Lower leg skin (tissue), 4 donors: ENCODE measurements around the gene DGKD. TPM values are rescaled to one million over a fixed set of nuclear protein-coding genes. Genes with fewer than 3 reads are reported as not detected.

Source experiments
- DNase-seq, 2 donors: peaks; one replicate each; pipeline ENCODE4 v3.0.0-alpha.2; 2019; ENCODE audit warnings: low spot score in 2 of 2
- H3K4me3 ChIP-seq: fragments of 200-600 bp; sonication (generic); 2 replicates; pipeline ENCODE4 v1.5.1; 2017; ENCODE audit warnings: mild to moderate bottlenecking, low read depth; ENCODE audit not compliant: poor library complexity, severe bottlenecking
- POLR2A ChIP-seq, 2 donors: fragments of 450-650 bp; IDR thresholded peaks; one replicate each; pipeline ENCODE4 v1.6.1; 2016 to 2017; ENCODE audit warnings: antibody characterized with exemption in 2 of 2, mild to moderate bottlenecking in 1 of 2, moderate library complexity in 1 of 2
- WGBS, 2 donors: methylation state at CpG; one replicate each; pipeline ENCODE4 v1.1.5; 2018; 5-methylcytosine and 5-hydroxymethylcytosine counted together
- intact Hi-C: fragments of 100-400 bp; cut with DNase I; formaldehyde crosslinking; loops from one replicate; pipeline ENCODE4 v1.15.0; 2023; ENCODE audit warnings: low total_unique reads
- total RNA-seq, 4 donors: library from RNA; depleted of rRNA; stranded (reverse); fragments of >200 nt; gene quantifications; one replicate each; pipeline ENCODE4 v1.1.0, GENCODE V29; 2016
- TF ChIP-seq, protein P1 (sequence below), 3 donors: fragments of 450-650 bp; IDR thresholded peaks; one replicate each; pipeline ENCODE4 v1.5.1; 2016; ENCODE audit warnings: antibody characterized with exemption in 3 of 3, mild to moderate bottlenecking in 3 of 3, moderate library complexity in 2 of 3

DGKD gene
- total RNA-seq, 4 donors from 2014 or later: 5.8 to 15.2 (median 7.8) TPM

DNA sequence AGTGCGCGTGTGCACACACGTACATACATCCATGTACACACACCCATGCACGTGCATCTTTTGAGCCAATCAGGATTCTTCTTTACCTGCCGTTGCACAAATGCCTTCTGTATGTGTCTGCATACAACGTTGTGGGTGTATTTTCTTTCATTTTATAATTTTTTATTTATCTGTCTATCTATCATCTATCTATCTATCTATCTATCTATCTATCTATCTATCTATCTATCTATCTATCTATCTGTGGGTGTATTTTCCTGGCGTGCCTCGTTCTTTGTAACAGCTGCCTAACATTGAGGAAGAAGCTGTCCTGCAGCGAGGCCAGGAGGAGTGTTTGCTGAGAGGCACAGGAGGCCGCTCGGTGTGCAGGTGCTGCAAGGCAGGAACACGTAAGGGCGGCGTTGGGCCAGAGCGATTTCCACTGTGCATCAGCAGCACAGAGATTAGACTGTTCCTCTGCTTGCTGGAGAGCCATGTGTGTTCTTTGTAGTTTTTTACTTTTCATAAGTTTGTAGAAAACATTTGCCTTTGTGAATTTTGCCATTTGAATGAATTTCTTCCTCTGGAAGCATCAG lies 84.4 kb downstream of the DGKD start:
- H3K4me3 ChIP-seq: no peak overlapping the region
- 87 to 93% methylated on average over 15 of the region's 15 CpGs for WGBS, 2 donors
- intact Hi-C loops: no loop called here
- TF ChIP-seq, protein P1, sequence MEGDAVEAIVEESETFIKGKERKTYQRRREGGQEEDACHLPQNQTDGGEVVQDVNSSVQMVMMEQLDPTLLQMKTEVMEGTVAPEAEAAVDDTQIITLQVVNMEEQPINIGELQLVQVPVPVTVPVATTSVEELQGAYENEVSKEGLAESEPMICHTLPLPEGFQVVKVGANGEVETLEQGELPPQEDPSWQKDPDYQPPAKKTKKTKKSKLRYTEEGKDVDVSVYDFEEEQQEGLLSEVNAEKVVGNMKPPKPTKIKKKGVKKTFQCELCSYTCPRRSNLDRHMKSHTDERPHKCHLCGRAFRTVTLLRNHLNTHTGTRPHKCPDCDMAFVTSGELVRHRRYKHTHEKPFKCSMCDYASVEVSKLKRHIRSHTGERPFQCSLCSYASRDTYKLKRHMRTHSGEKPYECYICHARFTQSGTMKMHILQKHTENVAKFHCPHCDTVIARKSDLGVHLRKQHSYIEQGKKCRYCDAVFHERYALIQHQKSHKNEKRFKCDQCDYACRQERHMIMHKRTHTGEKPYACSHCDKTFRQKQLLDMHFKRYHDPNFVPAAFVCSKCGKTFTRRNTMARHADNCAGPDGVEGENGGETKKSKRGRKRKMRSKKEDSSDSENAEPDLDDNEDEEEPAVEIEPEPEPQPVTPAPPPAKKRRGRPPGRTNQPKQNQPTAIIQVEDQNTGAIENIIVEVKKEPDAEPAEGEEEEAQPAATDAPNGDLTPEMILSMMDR (IDR thresholded peaks at IDR 0.05): no peak
- TF ChIP-seq POLR2A (IDR thresholded peaks at IDR 0.05): no peak
- DNase-seq: no peak

DNA sequence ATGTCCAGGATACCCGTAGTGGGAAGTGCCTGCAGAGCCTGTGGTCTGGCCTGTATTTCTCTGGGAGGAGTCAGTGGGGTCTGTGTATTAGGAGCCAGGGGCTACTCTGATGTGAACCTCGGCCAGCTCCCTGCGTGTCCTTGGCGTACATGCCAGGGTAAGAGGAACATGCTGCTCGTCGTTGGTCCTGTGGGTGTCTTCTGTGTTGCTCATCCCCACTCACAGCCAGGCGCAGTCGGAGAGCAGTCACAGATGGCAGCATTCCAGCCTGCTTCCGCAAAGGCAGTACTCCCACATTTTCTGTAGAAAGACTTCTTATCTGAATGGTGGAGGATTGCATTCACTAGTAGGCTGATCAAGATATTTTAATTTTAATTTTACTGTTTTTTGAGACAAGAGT lies 84.9 kb downstream of the DGKD start:
- TF ChIP-seq POLR2A (IDR thresholded peaks at IDR 0.05): no peak
- TF ChIP-seq, protein P1 (IDR thresholded peaks at IDR 0.05): no peak
- no peak overlapping the region for H3K4me3 ChIP-seq
- intact Hi-C loops: no loop called here
- DNase-seq: no peak
- WGBS, 2 donors: 66 to 74% methylated on average over 9 of the region's 9 CpGs

DNA sequence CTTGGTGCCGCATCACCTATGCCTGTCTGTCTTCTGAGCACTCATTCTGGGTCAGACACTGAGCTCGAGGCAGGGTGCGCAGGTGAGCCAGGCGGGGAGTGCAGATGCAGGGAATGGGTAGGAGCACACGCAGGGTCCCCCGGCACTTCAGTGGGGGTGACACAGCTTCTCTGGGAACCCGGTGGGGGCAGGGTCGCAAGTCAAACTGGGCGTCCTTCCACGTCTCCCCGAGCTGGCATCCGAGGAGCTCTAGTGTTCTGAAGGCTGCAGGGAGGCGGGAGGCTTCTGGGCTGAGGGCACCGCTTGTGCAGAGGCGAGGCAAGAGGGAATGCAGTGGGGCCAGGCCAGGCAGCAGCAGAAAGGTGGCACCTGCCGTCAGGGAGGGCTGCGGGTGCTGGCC lies 86.0 kb downstream of the DGKD start:
- no peak for DNase-seq
- no peak for TF ChIP-seq POLR2A (IDR thresholded peaks at IDR 0.05)
- TF ChIP-seq, protein P1 (IDR thresholded peaks at IDR 0.05): no peak
- WGBS, 2 donors: 90 to 97% methylated on average over 16 to 17 of the region's 17 CpGs
- intact Hi-C loops: no loop called here
- no peak overlapping the region for H3K4me3 ChIP-seq

DNA sequence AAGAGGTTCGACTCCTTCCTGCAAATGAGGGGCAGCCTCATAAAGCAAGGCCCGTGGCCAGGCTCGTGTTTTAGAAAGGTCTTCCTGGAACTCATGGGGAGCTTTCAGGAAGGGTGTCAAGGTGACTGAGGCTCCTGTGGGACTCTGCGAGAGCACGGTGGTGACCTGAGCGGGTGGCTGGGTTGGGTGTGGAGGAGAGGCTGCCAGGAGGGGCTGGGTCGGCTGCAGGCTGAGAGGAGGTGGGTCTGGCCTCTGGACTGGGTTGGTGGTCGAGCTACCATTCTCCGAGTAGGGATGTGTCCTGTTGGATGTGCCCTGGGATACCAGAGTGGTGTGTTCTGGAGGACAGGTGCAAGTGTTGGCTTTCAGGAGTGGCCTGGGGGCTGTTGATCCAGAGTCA lies 86.4 kb downstream of the DGKD start:
- 91 to 94% methylated on average over 9 of the region's 9 CpGs for WGBS, 2 donors
- no peak for DNase-seq
- intact Hi-C loops: no loop called here
- no peak overlapping the region for H3K4me3 ChIP-seq
- TF ChIP-seq POLR2A (IDR thresholded peaks at IDR 0.05): no peak
- TF ChIP-seq, protein P1 (IDR thresholded peaks at IDR 0.05): no peak

DNA sequence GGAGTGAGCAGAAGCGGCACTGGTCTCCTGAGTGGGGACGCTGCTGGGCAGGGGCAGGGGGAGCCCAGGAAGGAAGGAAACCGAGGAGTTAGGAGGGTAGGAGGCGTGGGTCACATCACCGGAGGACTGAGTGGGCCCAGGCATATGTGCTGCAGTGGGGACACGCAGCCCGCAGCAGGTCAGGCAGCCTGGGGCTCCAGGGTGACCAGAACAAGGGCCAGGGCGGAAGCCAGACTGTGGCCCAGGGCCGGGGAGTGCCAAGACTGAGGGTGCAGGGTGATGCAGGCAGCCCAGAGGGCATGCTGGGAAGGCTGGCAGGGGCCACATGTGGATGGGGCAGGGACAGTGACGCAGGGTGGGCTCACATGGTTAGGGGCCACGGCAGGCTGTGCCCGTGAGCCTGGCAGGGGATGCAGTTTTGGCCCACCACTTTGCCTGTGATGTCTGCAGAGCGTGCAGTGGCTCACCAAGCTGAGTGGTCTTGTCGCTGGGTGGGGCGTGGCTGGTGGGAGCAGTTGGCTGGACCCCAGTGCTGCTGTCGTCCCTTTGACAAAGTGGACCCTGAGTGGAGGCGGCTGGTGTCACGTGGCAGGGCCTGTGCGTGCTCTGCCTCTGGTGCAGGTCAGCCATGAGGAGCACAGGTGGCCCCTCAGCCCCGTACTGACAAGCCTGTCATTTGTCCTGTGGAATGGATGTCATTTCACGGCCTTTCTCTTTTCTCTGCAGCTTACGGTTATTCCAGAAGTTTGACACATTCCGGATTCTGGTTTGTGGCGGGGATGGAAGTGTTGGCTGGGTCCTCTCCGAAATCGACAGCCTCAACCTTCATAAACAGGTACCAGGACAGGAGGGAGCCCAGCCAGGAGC lies 87.1 kb downstream of the DGKD start:
- 94% methylated on average over 26 of the region's 26 CpGs for WGBS, 2 donors
- DNase-seq: peak in 1 of 2 donors; percentile 76
- TF ChIP-seq, protein P1 (IDR thresholded peaks at IDR 0.05): no peak
- TF ChIP-seq POLR2A (IDR thresholded peaks at IDR 0.05): no peak
- no peak overlapping the region for H3K4me3 ChIP-seq
- intact Hi-C loops: no loop called here
